Spleen (tissue), 11 donors: ENCODE measurements around the gene CHD3. TPM values are rescaled to one million over a fixed set of nuclear protein-coding genes. Genes with fewer than 3 reads are reported as not detected.

Experiments used
- DNase-seq: peaks from one replicate; pipeline ENCODE4 v3.0.0-alpha.2; 2020
- H3K27ac ChIP-seq, 8 donors: fragments of 200-600 bp; sonication (generic) in 7 of 8; 1 replicate in 4 of 8; 2 replicates in 4 of 8; pipeline versions ENCODE4 v1.5.0 to v1.8.0; 2016 to 2021; ENCODE audit warnings: inconsistent platforms in 4 of 8, mild to moderate bottlenecking in 4 of 8, moderate library complexity in 1 of 8
- H3K27me3 ChIP-seq, 7 donors: fragments of 200-600 bp; sonication (generic) in 6 of 7; replicated peaks in 1 of 7; 1 replicate in 4 of 7; 2 replicates in 3 of 7; pipeline versions ENCODE4 v1.5.0 to v1.8.0; 2016 to 2021; ENCODE audit warnings: inconsistent platforms in 3 of 7, mild to moderate bottlenecking in 1 of 7
- H3K36me3 ChIP-seq, 6 donors: fragments of 200-600 bp; sonication (generic) in 5 of 6; 1 replicate in 4 of 6; 2 replicates in 2 of 6; pipeline versions ENCODE4 v1.5.0 to v1.8.0; 2016 to 2021; ENCODE audit warnings: inconsistent platforms in 2 of 6
- H3K4me1 ChIP-seq, 6 donors: fragments of 200-600 bp; sonication (generic) in 5 of 6; 1 replicate in 3 of 6; 2 replicates in 3 of 6; pipeline versions ENCODE4 v1.5.0 to v1.8.0; 2016 to 2021; ENCODE audit warnings: inconsistent platforms in 3 of 6
- H3K4me3 ChIP-seq, 8 donors: fragments of 200-600 bp; sonication (generic) in 7 of 8; 1 replicate in 4 of 8; 2 replicates in 4 of 8; pipeline versions ENCODE4 v1.5.0 to v1.8.0; 2016 to 2021; ENCODE audit warnings: inconsistent platforms in 4 of 8, mild to moderate bottlenecking in 4 of 8, moderate library complexity in 2 of 8
- H3K9me3 ChIP-seq, 8 donors: fragments of 200-600 bp; sonication (generic) in 7 of 8; 1 replicate in 4 of 8; 2 replicates in 4 of 8; pipeline versions ENCODE4 v1.5.0 to v1.8.0; 2016 to 2021; ENCODE audit warnings: inconsistent platforms in 4 of 8
- CTCF ChIP-seq, 11 experiments: fragments of 200-600 bp in 7 of 11; fragments of 450-650 bp in 4 of 11; sonication (generic) in 4 of 11; IDR thresholded peaks in 8 of 11; conservative IDR thresholded peaks in 3 of 11; 1 replicate in 7 of 11; 2 replicates in 4 of 11; pipeline versions ENCODE4 v1.4.0 to v1.8.0; 2016 to 2021; ENCODE audit warnings: antibody characterized with exemption in 11 of 11, inconsistent platforms in 4 of 11, mild to moderate bottlenecking in 1 of 11
- POLR2A ChIP-seq, 3 donors: fragments of 450-650 bp; IDR thresholded peaks; one replicate each; pipeline ENCODE4 v1.5.1; 2017; ENCODE audit warnings: antibody characterized with exemption in 3 of 3, mild to moderate bottlenecking in 1 of 3
- POLR2AphosphoS5 ChIP-seq, 3 donors: sonication (generic); formaldehyde crosslinking; IDR thresholded peaks; one replicate each; pipeline ENCODE4 v1.5.1; 2017; ENCODE audit warnings: antibody characterized with exemption in 3 of 3
- WGBS, 5 donors: extraction: QIAGEN DNeasy Blood & Tissue Kit in 3 of 5; methylation state at CpG; one replicate each; pipeline versions ENCODE4 v1.1.5 to v1.1.7; 2013 to 2018; 5-methylcytosine and 5-hydroxymethylcytosine counted together
- intact Hi-C: fragments of 100-400 bp; cut with DNase I; formaldehyde crosslinking; loops from one replicate; pipeline ENCODE4 v1.15.0; 2023; ENCODE audit warnings: low total_unique reads
- polyA plus RNA-seq, 3 donors: library from polyadenylated mRNA; stranded (reverse); fragments of 200-250 nt; gene quantifications; one replicate each; pipeline ENCODE4 v1.2.1, GENCODE V29; 2013
- small RNA-seq, 4 donors: library from RNA; depleted of rRNA; stranded (forward); fragments of <200 nt; gene quantifications; one replicate each; pipeline ENCODE3, GENCODE V24; 2016
- total RNA-seq, 7 donors: library from RNA; depleted of rRNA in 3 of 7; stranded (reverse); fragments of >200 nt in 3 of 7; fragmentation: NEBNext Ultra II Directional in 4 of 7; extraction: Animal tissue kit (Norgen Biotek cat#: 25700) in 4 of 7; gene quantifications; one replicate each; pipeline versions ENCODE4 v1.1.0 to v1.2.1, GENCODE V29; 2016 to 2021
- donor health status: healthy with polysubstance abuse.
- donor health status: DM: no; HTN: no; CAD: no; lungs with moderate emphysema.
- donor health status: DM: no; HTN: no; CAD: no.
- donor health status: Bipolar disorder and iron deficiency.
- donor health status: healthy.
- donor health status: DM: no; HTN: no; CAD: no.
- donor health status: DM: yes; HTN: yes; CAD: no.

CHD3 gene
- total and polyA plus RNA-seq, 10 donors: 37.0 to 117 (median 82.5) TPM

- intact Hi-C loops: no loop called here
- Histone ChIP-seq H3K27ac (no peak overlapping the region), H3K4me3 (no peak overlapping the region), H3K27me3 (peaks cover 0 to 23% (median 5%) of the 10 kb centered on the region in 7 donors), H3K4me1 (peaks cover 0 to 4% (median 0%) of the 10 kb centered on the region in 6 donors), H3K9me3 (no peaks in the 10 kb centered on the region), H3K36me3 (no peaks in the 10 kb centered on the region)
- 38 to 69% (median 46%) methylated on average over 2 of the region's 2 CpGs for WGBS, 5 donors
- TF ChIP-seq CTCF (IDR thresholded peaks at IDR 0.05 in 8 of 11, conservative IDR thresholded peaks at IDR 0.05 in 3 of 11): no peak
- no peak for TF ChIP-seq POLR2A (IDR thresholded peaks at IDR 0.05)
- no peak for TF ChIP-seq POLR2AphosphoS5 (IDR thresholded peaks at IDR 0.05)
- DNase-seq: no peak
Measured at GRCh38 chr17:7961421-7961820, 72.8 kb downstream of the CHD3 start.

Small RNAs within 50 kb of the gene (small RNA-seq; reads per million reads assigned to genes)
- 0.29 to 2.5 (median 1.4) reads per million in 4 donors for gene SCARNA21

Other genes starting within 250 kb of the CHD3 start
- gene ATP1B2, start 237.9 kb upstream of the CHD3 start, total RNA-seq: 10 to 100 TPM in 1 of 7 donors, 1 to 10 TPM in 6; 3.8 to 10.1 (median 5.1) TPM
- gene ATP1B2, start 237.9 kb upstream of the CHD3 start, polyA plus RNA-seq: under 1 TPM; 0.26 to 0.56 (median 0.54) TPM
- gene TP53, start 201.3 kb upstream of the CHD3 start, total RNA-seq: 10 to 100 TPM; 37.0 to 83.9 (median 58.5) TPM
- gene TP53, start 201.3 kb upstream of the CHD3 start, polyA plus RNA-seq: 10 to 100 TPM; 33.6 to 48.1 (median 40.1) TPM
- 10 to 100 TPM in 1 of 7 donors, 1 to 10 TPM in 6; 8.5 to 10.6 (median 9.5) TPM for gene WRAP53, start 200.3 kb upstream of the CHD3 start, total RNA-seq
- 10 to 100 TPM; 13.3 to 21.8 (median 16.4) TPM for gene WRAP53, start 200.3 kb upstream of the CHD3 start, polyA plus RNA-seq
- under 1 TPM in 6 of 7 donors, not detected in 1; 0.17 to 0.60 (median 0.29) TPM for gene EFNB3, start 183.6 kb upstream of the CHD3 start, total RNA-seq
- under 1 TPM; 0.04 to 0.11 (median 0.06) TPM for gene EFNB3, start 183.6 kb upstream of the CHD3 start, polyA plus RNA-seq
- gene DNAH2, start 171.0 kb upstream of the CHD3 start, total RNA-seq: 1 to 10 TPM in 1 of 7 donors, under 1 TPM in 5, not detected in 1; 0.13 to 1.1 (median 0.23) TPM
- under 1 TPM; 0.02 to 0.03 (median 0.02) TPM for gene DNAH2, start 171.0 kb upstream of the CHD3 start, polyA plus RNA-seq
- gene KDM6B, start 54.6 kb upstream of the CHD3 start, total RNA-seq: 100 to 1,000 TPM in 1 of 7 donors, 10 to 100 TPM in 6; 22.3 to 110 (median 60.8) TPM
- 10 to 100 TPM in 1 of 3 donors, 1 to 10 TPM in 2; 2.9 to 11.7 (median 4.0) TPM for gene KDM6B, start 54.6 kb upstream of the CHD3 start, polyA plus RNA-seq
- 10 to 100 TPM in 5 of 7 donors, 1 to 10 TPM in 2; 5.2 to 31.8 (median 18.0) TPM for gene TMEM88, start 33.7 kb upstream of the CHD3 start, total RNA-seq
- 10 to 100 TPM in 1 of 3 donors, 1 to 10 TPM in 2; 5.5 to 26.2 (median 9.5) TPM for gene TMEM88, start 33.7 kb upstream of the CHD3 start, polyA plus RNA-seq
- gene NAA38, start 31.2 kb upstream of the CHD3 start, total RNA-seq: 100 to 1,000 TPM in 1 of 7 donors, 10 to 100 TPM in 6; 51.0 to 111 (median 56.9) TPM
- 100 to 1,000 TPM; 119 to 185 (median 182) TPM for gene NAA38, start 31.2 kb upstream of the CHD3 start, polyA plus RNA-seq
- 10 to 100 TPM in 1 of 7 donors, 1 to 10 TPM in 6; 4.1 to 13.2 (median 5.9) TPM for gene CYB5D1, start 30.8 kb upstream of the CHD3 start, total RNA-seq
- 1 to 10 TPM; 2.1 to 3.8 (median 2.9) TPM for gene CYB5D1, start 30.8 kb upstream of the CHD3 start, polyA plus RNA-seq
- gene RNF227, start 27.5 kb downstream of the CHD3 start, total RNA-seq: 10 to 100 TPM in 1 of 7 donors, 1 to 10 TPM in 6; 2.5 to 20.7 (median 3.4) TPM
- 1 to 10 TPM; 2.4 to 4.0 (median 3.8) TPM for gene RNF227, start 27.5 kb downstream of the CHD3 start, polyA plus RNA-seq
- 1 to 10 TPM; 1.1 to 6.3 (median 4.2) TPM for gene KCNAB3, start 41.1 kb downstream of the CHD3 start, total RNA-seq
- gene KCNAB3, start 41.1 kb downstream of the CHD3 start, polyA plus RNA-seq: 1 to 10 TPM; 2.3 to 5.6 (median 2.9) TPM
- 100 to 1,000 TPM in 3 of 7 donors, 10 to 100 TPM in 4; 71.1 to 120 (median 98.9) TPM for gene TRAPPC1, start 43.2 kb downstream of the CHD3 start, total RNA-seq
- 100 to 1,000 TPM; 128 to 172 (median 135) TPM for gene TRAPPC1, start 43.2 kb downstream of the CHD3 start, polyA plus RNA-seq
- 10 to 100 TPM; 22.6 to 27.0 (median 25.2) TPM for gene CNTROB, start 43.4 kb downstream of the CHD3 start, total RNA-seq
- 10 to 100 TPM; 19.6 to 27.1 (median 24.2) TPM for gene CNTROB, start 43.4 kb downstream of the CHD3 start, polyA plus RNA-seq
- gene GUCY2D, start 113.8 kb downstream of the CHD3 start, total RNA-seq: under 1 TPM in 2 of 7 donors, not detected in 5; 0.07 to 0.43 TPM
- under 1 TPM in 1 of 3 donors, not detected in 2; 0.03 TPM for gene GUCY2D, start 113.8 kb downstream of the CHD3 start, polyA plus RNA-seq
- gene ALOX15B, start 150.3 kb downstream of the CHD3 start, total RNA-seq: 1 to 10 TPM in 5 of 7 donors, under 1 TPM in 2; 0.13 to 6.2 (median 2.8) TPM
- 1 to 10 TPM; 1.0 to 7.8 (median 2.7) TPM for gene ALOX15B, start 150.3 kb downstream of the CHD3 start, polyA plus RNA-seq
- 1 to 10 TPM in 2 of 7 donors, under 1 TPM in 1, not detected in 4; 0.47 to 1.3 (median 1.0) TPM for gene ALOX12B, start 198.9 kb downstream of the CHD3 start, total RNA-seq
- gene ALOX12B, start 198.9 kb downstream of the CHD3 start, polyA plus RNA-seq: under 1 TPM; 0.80 to 0.89 (median 0.83) TPM
- not detected for gene ALOXE3, start 229.7 kb downstream of the CHD3 start, total RNA-seq
- gene ALOXE3, start 229.7 kb downstream of the CHD3 start, polyA plus RNA-seq: under 1 TPM in 1 of 3 donors, not detected in 2; 0.03 TPM
- gene HES7, start 235.3 kb downstream of the CHD3 start, total RNA-seq: under 1 TPM in 2 of 7 donors, not detected in 5; 0.41 to 0.67 TPM
- gene HES7, start 235.3 kb downstream of the CHD3 start, polyA plus RNA-seq: under 1 TPM; 0.04 to 0.53 (median 0.32) TPM